HG03571 (cell line): ENCODE measurements around the gene ARID4B.
"Not testable (repeated sequence)": the region's sequence is repeated elsewhere in the genome, so short reads cannot be mapped to it uniquely, and the experiment has no call there.

Source experiments
- ATAC-seq: cut with Tn5 transposase; IDR thresholded peaks from one replicate; pipeline ENCODE4 v1.9.1; 2021; ENCODE audit not compliant: unreplicated experiment

The ARID4B gene

DNA sequence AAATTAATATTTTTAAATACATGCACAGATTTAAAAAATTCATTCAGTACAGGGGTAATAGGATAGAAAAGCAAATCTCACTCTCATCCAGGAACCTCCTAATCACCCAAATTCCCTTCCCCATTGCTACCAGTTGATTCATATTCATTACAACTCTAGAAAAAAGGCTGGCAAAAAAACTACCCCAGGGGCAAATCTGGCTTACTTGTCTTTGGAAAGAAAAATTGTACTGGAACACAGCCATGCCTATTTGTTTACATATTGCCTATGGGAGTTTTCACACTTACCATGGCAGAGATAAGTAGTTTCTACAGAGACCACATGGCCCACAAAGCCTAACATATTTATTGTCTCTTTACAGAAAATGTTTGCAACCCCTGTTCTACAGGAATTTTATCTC, 158.0 kb downstream of the ARID4B start:
- no peak for ATAC-seq

DNA sequence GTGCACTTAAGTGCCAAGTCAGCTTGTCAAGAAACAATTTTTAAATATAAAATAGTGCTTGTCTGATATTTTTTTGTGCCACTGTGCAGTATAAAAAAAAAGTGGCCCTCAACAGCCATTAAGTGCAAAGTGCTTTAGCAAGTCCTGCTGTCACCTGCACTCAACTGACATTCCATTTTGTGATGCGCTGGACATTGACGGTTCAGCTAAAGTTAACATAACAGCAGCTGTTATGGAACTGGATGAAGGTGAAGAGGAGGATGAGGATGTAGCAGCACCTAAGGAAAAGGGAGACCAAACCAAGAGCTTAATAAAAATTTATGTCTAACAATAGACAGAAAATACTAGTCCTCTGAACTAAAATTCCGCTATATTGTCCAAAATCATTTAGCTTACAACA, 159.6 kb downstream of the ARID4B start:
- no peak for ATAC-seq

DNA sequence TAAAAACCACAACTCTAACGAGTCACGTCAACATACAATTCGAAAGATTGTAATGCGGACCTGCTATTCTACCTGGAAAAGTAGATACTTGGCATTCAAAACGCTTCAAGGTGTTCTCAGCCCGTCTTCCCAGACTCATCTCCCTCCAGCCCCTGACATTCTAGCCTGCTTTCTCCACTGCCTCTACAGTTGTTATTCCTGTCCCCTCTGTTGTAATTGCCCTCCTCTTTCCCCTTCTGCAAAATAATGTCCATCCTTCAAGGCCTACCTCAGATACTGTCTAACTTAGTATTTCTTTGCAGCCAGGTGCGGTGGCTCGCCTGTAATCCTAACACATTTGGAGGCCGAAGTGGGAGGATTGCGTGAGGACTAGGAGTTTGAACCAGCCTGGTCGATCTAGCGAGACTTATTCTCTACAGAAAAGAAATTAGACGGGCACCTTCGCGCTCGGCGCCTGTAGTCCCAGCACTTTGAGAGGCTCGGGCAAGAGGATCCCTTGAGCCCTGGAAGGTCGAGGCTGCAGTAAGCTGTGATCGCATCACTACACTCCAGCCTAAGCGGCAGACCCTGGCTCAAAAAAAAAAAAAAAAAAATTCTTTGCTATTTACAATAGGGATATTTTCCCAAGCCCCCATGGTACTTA, 166.2 kb downstream of the ARID4B start:
- no peak for ATAC-seq

DNA sequence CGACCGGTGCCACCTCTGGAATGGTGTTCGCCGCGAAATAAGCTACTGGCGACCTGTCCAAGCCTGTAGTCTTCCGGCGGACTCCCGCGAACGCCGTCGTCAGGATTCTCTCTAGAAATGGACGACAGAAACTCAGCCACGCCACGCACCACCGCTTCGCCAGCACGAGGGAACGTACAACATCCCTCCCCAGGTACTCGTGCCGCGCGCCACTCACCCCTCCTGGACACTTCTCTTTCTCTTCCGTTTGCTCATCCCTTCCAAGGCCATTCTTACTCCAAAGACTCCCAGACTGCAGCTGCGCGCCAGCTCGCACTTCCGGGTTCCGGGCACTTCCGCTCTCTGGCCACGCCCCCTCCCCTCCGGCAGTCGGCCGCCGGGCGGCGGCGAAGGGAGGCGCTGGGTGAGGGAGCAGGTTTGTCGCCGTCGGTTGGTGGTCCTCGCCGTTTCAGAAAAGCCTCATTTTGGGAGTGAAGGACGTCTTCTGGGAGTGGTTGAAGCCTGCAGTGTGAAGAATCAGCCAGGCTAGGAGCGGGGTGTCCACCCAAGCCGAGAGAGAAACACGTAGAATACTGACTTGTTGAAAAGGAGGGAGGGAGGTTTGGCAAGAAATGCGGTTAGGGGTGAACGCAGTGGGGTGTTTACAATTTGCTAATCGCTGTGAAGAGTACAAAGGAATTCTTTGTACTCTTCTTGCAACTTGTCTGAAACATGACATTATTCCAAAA, 166.9 kb downstream of the ARID4B start, which contains the start of gene RBM34:
Gene RBM34, minus strand, starts transcription at position 294 of the 728 bp plus-strand sequence. Its CDS starts 24 bp downstream, at position 270.
- peak; percentile 93 for ATAC-seq

DNA sequence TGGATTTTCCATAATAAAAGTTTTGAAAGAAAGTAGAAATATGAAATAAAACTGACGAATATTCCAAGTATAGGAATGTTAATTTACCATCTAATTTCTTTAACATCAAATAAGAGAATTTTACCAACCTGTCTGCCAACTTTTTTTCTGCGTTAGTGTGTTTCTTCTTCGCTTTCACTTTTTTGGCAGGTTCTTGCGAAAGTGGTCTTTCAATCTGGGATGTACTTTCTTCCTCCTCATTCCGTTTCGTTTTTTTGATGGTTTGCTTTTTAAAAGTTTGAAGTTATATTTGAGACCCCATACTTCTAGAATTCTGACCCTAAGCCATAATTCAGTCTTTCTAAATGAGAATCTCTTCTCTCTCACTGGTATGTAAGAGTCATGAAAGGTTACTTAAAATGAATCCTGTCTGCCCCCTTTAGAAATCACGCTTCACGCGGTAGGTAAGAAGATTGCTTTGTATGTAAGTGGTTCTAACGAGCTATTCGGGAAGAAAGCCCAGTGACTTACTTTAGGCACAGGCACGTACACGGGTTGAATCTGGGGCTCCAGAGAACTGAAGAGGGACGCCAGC, 167.5 kb downstream of the ARID4B start:
- peak; percentile 26 for ATAC-seq

DNA sequence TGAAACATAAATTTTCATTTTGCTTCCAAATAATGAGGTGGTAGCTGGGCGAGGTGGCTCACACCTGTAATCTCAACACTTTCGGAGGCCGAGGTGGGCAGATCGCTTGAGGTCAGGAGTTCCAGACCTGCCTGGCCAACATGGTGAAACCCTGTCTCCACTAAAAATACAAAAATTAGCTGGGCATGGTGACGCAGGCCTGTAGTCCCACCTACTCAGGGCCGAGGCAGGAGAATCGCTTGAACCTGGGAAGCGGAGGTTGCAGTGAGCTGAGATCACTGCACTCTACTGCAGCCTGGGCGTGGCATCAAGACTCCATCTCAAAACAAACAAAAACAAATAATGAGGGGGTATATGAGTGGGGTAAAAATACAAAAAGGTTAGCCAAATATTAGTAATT, 168.0 kb downstream of the ARID4B start:
- ATAC-seq: not testable (repeated sequence)

DNA sequence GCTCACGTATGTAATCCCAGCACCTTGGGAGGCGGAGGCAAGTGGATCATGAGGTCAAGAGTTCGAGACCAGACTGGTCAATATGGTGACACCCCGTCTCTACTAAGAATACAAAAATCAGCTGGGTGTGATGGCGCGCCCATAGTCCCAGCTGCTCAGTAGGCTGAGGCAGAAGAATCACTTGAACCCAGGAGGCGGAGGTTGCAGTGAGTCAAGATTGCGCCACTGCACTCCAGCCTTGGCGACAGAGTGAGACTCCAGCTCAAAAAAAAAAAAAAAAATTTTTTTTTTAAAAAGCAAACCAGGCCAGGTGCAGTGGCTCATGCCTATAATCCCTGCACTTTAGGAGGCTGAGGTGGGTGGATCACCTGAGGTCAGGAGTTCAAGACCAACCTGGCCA, 168.7 kb downstream of the ARID4B start:
- ATAC-seq: not testable (repeated sequence)

DNA sequence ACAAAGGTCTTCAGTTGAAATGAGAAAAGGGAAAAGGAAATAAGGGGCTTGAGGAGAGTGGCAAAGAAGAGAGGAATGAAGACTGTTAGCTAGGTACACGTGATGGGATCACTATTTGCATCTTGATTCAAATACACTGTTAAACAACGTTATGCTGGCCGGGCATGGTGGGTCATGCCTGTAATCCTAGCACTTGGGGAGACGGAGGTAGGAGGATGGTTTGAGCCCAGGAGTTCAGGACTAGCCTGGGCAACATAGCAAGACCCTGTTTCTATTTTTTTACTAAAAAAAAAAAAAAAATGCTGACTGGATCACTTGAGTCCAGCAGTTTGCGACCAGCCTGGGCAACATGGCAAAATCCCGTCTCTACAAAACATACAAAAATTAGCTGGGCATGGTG, 169.3 kb downstream of the ARID4B start:
- ATAC-seq: no peak

DNA sequence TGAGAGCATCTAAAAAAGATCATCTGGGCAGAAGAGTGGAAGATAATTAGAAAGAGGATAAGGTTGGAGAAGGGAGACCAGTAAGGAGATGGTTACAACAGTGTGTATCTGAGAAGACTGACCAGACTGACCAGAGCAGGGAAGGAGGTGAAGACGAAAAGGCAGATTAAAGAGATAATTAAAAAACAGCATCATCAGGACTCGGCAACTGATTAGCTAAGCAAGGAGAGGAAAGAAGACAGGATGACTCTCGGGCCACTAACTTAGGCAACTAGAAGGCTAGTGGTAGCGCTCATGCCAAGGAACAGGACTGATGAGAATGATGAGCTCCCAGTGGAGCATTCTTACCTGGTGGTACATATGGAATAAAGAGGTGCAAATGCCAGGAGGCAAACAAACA, 170.8 kb downstream of the ARID4B start:
- ATAC-seq: no peak

DNA sequence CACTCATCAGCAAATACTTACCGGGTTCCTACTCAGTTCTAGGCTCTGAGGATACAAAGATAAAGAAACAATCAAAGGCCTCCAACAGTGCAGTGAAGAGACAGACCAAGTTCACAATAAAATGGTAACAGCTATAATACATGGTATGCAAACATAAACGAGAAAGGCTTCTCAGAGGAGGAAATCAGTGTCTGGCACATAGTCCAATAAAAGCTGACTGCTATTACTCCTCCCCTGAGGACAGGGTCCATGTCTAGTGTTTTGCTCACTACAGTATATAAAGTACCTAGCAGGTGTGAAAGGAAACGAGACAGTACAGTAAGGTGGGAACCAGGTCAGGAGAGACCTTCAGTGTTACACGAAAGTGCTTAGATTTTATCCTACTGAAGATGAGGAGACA, 171.2 kb downstream of the ARID4B start:
- ATAC-seq: no peak

DNA sequence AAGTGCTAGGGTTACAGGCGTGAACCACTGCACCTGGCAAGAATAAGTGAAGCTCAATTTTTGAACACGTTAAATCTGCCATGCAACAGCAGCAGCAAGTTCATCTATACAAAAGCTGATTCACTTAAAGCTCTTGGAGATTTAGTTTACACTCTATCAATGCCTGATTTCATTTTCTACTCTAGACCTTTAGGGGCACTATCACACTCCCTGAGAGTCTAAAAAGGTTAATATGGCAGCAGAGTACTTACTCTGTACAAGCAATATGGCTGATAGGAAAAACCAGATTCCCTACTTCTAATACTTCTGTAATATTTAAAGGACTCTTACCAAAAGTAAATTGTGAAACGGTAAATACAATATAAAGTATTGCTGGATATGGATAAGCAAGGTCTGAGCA, 171.7 kb downstream of the ARID4B start:
- no peak for ATAC-seq

DNA sequence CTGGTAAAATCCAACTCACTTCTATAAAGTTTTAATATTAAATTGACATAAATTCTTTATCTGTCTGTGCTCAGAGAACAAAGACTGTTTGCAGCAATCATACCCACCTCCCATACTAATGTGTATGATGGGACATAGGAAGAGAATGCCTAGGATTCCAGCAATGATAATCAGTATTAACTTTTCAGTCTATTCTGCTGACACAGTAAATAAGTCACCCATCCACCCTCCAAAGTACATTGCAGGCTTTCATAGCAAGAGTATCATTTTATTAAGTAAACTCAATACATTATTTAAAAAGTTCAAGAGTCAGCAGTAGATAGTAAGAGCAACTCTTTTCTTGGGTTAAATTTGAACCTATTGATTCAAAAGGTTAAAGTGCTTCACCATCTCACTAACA, 175.7 kb downstream of the ARID4B start:
- no peak for ATAC-seq

DNA sequence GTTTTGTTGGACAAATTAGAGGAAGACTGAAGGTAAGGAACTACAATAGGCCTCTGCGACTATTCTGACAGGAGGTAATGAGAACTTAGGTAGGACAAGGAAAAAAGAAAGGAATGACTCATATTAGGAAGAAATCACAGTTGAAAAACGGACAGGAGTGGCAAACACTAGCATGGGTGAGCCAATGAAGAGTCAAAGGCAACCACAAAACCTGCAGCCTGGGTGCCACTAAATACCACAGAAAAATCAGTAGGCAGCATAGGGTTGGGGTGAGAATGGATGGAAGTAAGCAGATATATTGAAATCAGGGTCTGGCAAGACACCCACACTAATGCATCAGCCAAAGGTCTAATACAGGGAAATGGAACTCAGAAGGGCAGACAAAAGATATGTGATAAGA, 176.9 kb downstream of the ARID4B start:
- ATAC-seq: no peak

DNA sequence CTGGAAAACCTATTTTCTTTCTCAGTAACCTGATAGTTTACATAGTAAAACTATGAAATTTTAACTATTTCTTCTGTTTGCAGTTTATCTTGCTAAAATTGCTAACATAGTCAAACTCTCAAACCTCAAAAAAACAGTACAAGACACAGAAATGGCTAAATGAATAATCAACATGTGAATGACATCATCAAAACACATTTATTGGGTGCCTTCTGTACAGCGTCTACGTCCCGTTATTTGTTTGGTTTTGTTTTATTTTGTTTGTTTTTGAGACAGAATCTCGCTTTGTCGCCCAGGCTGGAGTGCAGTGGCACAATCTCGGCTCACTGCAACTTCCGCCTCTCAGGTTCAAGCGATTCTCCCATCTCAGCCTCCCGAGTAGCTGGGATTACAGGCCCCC, 178.2 kb downstream of the ARID4B start:
- no peak for ATAC-seq

DNA sequence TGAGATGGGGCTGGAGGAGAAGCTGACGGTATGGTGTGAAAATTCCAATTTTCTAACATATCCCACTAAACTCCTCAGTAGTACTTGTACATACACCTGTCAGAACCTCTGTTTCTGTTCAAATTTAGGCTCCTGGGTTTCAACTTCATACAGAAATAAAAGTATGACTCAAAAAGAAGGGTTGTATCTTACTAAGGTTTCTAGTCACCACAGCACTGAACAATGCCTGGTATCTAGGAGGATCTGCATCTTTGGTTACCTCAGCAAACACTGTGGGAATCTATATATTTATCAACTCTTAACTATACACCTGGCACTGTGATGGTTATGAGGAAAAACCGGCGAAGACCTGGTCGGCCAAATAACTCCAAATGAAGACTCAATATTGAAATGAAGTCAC, 180.7 kb downstream of the ARID4B start:
- ATAC-seq: no peak

DNA sequence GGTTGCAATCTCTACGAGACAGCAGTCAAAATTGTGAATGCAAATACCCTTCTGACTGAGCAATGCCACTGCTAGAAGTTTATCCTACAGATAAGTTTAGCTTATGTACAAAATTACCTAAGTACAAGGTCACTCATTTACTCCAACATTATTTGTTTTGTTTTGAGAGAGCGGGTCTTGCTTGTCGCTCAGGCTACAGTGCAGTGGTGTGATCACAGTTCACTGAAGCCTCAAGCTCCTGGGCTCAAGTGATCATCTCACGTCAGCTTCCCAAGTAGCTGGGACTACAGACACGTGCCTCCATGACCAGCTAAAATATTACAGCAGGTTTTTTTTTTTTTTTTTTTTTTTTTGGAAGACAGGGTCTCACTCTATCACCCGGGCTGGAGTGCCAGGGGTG, 182.3 kb downstream of the ARID4B start:
- ATAC-seq: no peak

DNA sequence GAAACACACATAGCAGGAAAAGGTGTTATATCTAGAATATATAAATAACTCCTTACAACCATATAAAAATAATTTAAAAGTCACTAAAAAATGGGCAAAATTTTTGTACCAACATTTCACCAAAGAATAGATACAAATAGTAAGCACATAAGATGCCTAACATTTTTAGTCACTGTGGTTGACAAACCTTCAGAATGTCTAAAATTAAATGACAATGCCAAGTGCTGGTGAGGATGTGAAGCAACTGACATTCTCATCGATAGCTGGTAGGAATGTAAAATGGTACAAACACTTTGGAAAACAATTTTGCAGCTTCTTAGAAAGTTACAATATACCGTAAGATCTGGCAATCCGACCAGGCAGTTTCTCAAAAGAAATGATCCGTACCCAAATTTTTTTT, 185.0 kb downstream of the ARID4B start:
- no peak for ATAC-seq

DNA sequence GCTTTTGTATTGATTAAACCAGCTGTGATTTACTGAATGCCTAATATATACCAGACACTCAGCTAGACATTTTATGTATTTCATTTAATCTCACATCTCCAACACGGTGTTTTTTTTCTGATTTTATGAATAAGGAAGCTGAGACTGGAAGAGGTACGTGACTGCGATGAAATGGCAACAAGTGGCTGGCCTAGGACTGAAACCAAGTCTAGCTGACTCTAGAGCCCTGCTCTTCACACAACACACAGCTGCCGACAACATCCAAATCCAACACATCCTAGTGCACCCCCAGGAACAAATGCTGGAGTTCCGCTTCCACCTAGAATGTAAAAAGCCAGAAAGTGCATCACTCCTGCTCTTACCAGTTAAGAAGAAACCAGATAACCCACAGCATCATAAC, 188.7 kb downstream of the ARID4B start:
- no peak for ATAC-seq

DNA sequence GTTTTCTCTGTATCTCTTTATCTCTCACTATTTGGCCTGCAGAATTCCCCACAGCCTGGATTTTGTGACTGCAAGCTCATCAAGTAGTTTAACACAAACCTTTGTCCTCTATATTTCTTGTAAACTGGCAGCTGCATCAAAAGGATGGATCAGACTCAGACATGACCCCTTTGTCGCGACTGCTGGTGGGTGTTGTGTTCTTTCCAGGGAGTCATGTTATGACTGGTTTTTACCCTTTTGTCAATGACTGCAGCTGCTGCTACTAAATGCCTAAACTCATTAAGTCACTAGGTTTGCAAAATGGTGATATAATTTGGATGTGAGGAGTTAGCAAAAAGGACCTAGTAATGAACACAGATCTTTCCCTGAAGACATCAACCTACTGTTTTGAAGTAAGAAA, 189.2 kb downstream of the ARID4B start:
- ATAC-seq: no peak

DNA sequence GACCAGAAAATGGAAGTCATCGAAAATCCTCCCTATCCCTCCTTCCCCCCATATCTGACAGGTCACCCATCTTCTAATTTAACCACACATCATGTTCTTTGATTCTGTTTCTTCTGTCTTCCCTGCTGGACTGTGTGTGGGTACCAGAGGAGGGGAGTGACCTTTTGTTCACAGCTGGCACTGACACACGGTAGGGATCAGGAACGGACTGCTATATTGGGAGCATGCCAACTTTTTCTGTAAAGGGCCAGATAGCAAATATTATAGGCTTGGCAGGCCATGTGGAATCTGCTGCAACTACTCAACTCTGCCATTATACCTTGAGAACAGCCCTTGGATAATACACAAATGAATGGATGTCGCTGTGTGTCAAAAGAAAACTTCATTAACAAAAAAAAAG, 191.9 kb downstream of the ARID4B start:
- no peak for ATAC-seq

DNA sequence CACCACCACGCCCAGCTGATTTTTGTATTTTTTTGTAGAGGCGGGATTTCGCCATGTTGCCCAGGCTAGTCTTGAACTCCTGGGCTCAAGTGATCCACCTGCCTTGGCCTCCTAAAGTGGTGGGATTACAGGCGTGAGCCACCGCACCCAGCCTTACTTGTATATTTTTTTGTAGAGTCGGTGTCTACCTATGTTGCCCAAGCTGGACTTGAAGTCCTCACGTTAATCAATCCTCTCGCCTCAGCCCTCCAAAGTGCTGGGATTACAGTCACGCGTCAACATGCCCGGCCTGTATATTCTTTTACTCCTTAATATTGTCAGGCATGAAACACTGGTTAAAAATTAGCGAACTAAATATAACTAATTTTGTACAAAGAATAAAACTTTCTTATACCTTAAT, 193.8 kb downstream of the ARID4B start:
- ATAC-seq: no peak

DNA sequence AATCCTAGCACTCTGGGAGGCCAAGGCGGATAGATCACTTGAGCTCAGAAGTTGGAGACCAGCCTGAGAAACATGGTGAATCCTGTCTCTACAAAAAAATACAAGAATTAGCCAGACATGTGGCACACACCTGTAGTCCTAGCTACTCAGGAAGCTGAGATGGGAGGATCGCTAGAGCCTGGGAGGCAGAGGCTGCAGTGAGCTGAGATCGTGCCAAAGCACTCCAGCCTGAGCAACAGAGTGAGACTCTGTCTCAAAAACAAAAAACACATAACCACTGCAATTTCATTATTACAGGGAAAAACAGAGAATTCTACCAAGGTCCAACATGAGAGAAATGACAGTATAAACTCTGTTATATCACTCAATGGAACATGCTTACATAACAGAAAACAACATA, 194.9 kb downstream of the ARID4B start:
- ATAC-seq: no peak
